ENCODE results near the gene ABCB8. TPM values are rescaled to one million over a fixed set of nuclear protein-coding genes. Genes with fewer than 3 reads are reported as not detected.

ABCB8 gene
- total RNA-seq, 1 donor from 2014 or later: 28.3 TPM

DNA sequence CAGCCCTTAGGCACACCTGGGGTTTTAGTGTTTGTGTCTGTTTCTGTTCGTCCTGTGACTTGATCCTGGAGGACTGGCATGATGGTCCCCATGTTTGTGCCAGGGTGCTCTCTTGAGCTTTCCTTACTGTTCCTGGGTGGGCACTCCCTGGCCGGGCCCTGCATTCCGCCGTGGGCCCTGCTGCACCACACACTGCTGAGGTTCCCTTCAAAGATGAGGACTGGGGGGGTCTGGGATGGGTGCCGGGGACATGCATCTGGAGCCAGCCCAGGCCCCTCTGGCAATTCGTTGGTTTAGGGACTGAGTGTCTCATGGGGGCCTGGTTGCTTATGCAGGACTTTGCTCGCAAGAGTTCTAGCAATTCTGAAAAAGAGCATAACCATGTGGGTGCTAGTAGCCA lies 62.8 kb downstream of the ABCB8 start:
- H3K27me3 ChIP-seq (ENCODE audit: low read depth): no peaks in the 10 kb centered on the region
- TF ChIP-seq CTCF (IDR thresholded peaks at IDR 0.05; ENCODE audit: borderline replicate concordance): no peak
- DNase-seq: no peak
- no peak overlapping the region for H3K4me3 ChIP-seq
- intact Hi-C loops (cut with micrococcal nuclease): no loop called here
- H3K27ac ChIP-seq (replicated peaks): no peak overlapping the region
- no peaks in the 10 kb centered on the region for H3K36me3 ChIP-seq
- H3K9me3 ChIP-seq (replicated peaks): no peaks in the 10 kb centered on the region
- H3K4me1 ChIP-seq: peaks cover 70% of the 10 kb centered on the region

DNA sequence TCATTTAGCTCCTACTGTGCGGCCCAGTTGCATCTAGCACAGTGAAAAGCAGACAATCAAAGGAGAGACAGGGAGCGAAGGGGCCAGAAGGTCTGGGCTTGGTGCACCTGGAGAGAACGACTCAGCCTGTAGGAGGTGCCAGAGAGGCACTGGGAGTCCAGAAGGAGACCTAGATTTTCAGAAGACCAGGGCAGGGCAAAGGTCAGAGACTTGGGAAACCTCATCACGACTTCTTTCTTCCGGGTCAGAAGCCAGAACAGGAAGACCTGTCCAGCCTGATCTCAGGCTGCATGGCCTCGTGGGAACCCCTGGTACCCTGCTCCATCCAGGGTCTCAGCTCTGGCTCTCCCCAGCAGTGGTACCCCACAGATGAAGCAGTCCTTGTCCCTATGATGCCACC lies 63.2 kb downstream of the ABCB8 start:
- H3K4me3 ChIP-seq: no peak overlapping the region
- peak; percentile 56 for TF ChIP-seq CTCF (IDR thresholded peaks at IDR 0.05; ENCODE audit: borderline replicate concordance)
- no peak for DNase-seq
- intact Hi-C loops (cut with micrococcal nuclease): no loop called here
- peaks cover 70% of the 10 kb centered on the region for H3K4me1 ChIP-seq
- H3K27me3 ChIP-seq (ENCODE audit: low read depth): no peaks in the 10 kb centered on the region
- no peak overlapping the region for H3K27ac ChIP-seq (replicated peaks)
- no peaks in the 10 kb centered on the region for H3K9me3 ChIP-seq (replicated peaks)
- no peaks in the 10 kb centered on the region for H3K36me3 ChIP-seq

DNA sequence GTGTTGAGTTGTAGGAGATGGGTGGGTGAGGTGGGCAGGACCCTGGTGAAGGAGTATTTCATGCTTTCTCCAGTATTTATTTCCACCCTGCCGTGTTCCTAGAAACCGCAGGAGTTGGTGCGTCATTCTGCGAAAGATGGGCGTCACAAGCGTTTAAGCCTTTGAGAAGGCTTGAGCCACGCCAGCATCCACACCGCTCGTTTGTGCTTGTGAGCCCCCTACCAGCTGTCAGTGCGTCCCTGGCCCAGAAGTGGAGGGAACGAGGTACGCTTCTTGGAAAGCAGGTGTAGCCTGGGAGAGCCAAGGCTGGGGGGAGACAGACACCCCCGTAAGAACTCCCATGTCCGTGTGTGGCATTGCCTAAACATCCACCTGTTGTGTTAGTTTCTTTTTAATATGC lies 63.7 kb downstream of the ABCB8 start:
- peaks cover 67% of the 10 kb centered on the region for H3K4me1 ChIP-seq
- intact Hi-C loops (cut with micrococcal nuclease): no loop called here

GRCh38 chr7:151093748-151094147 lies 65.5 kb downstream of the ABCB8 start:
- intact Hi-C loops (cut with micrococcal nuclease): no loop called here
- DNase-seq: no peak
- Histone ChIP-seq H3K4me1 (peaks cover 60% of the 10 kb centered on the region), H3K27ac (replicated peaks) (no peak overlapping the region), H3K27me3 (ENCODE audit: low read depth) (no peaks in the 10 kb centered on the region), H3K9me3 (replicated peaks) (no peaks in the 10 kb centered on the region), H3K36me3 (no peaks in the 10 kb centered on the region), H3K4me3 (no peak overlapping the region)
- TF ChIP-seq CTCF (IDR thresholded peaks at IDR 0.05; ENCODE audit: borderline replicate concordance): no peak

More for the DNA sequence above, 63.7 kb downstream of the ABCB8 start:
- no peak overlapping the region for H3K27ac ChIP-seq (replicated peaks)
- no peak overlapping the region for H3K4me3 ChIP-seq
- no peak for TF ChIP-seq CTCF (IDR thresholded peaks at IDR 0.05; ENCODE audit: borderline replicate concordance)
- no peaks in the 10 kb centered on the region for H3K9me3 ChIP-seq (replicated peaks)
- no peaks in the 10 kb centered on the region for H3K27me3 ChIP-seq (ENCODE audit: low read depth)
- no peaks in the 10 kb centered on the region for H3K36me3 ChIP-seq
- DNase-seq: no peak

DNA sequence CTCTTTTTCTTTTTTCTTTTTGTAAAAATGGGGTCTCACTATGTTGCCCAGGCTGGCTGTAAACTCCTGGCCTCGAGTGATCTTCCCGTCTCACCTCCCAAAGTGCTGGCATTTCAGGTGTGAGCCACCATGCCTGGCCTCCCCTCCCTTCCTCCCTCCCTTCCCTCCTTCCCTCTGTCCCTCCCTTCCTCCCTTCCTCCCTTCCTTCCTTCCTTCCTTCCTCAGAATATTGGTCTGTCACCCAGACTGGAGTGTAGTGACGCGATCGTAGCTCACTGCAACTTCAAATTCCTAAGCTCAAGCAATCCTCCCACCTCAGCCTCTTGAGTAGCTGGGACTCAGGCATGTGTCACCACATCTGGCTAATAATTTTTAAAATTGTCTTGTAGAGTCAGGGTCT lies 66.4 kb downstream of the ABCB8 start:
- H3K27me3 ChIP-seq (ENCODE audit: low read depth): no peaks in the 10 kb centered on the region
- no peaks in the 10 kb centered on the region for H3K36me3 ChIP-seq
- intact Hi-C loops (cut with micrococcal nuclease): no loop called here
- H3K4me1 ChIP-seq: peaks cover 56% of the 10 kb centered on the region
- no peak for DNase-seq
- H3K9me3 ChIP-seq (replicated peaks): no peaks in the 10 kb centered on the region
- no peak overlapping the region for H3K27ac ChIP-seq (replicated peaks)
- H3K4me3 ChIP-seq: no peak overlapping the region
- no peak for TF ChIP-seq CTCF (IDR thresholded peaks at IDR 0.05; ENCODE audit: borderline replicate concordance)

Measured in left ventricle myocardium inferior (tissue), 1 donor.